Keratinocyte (primary cell): Measurements from ENCODE around the gene KANK2.

Experiments
- EZH2 ChIP-seq: IDR thresholded peaks from one replicate; pipeline ENCODE4 v1.6.1; 2012; ENCODE audit warnings: inconsistent platforms, mild to moderate bottlenecking, low read length, moderate library complexity
- TF ChIP-seq, protein P1 (sequence below), 3 experiments: IDR thresholded peaks in 1 of 3; conservative IDR thresholded peaks in 1 of 3; optimal IDR thresholded peaks in 1 of 3; 2 replicates in 2 of 3; 3 replicates in 1 of 3; pipeline versions ENCODE3 to v1.5.1; 2011; ENCODE audit warnings: low read length in 3 of 3, mild to moderate bottlenecking in 3 of 3, moderate library complexity in 2 of 3, control low read depth in 1 of 3, inconsistent platforms in 1 of 3; ENCODE audit not compliant: insufficient read depth in 2 of 3; ENCODE audit errors: extremely low read depth in 1 of 3

DNA sequence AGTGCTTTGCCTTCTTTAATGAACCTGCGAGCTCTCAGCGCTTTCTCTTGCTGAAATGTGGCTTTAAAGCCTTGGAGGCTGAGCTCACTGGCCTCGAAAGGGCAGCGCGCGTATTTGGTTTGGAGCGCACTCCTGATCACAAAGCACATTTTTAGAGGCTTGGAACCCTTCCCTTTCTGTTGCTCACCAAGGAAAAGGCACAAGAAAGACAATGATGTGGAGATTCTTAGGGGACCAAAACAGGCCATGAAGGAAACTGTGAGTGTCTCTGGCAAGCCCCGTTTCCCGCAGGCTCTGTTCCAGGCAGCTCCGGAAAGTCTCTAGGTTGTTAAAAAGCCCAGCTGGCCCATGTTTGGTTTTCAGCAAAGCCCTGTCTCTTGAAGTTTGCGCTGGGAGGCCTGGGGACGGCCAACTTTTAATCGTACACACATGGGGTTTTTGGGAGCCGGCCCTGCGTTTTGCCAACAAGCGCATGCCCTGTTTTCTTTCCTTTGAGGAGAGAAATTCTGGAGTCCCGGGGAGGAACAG, 32.4 kb downstream of the KANK2 start:
- TF ChIP-seq EZH2 = no peak
- TF ChIP-seq, protein P1, sequence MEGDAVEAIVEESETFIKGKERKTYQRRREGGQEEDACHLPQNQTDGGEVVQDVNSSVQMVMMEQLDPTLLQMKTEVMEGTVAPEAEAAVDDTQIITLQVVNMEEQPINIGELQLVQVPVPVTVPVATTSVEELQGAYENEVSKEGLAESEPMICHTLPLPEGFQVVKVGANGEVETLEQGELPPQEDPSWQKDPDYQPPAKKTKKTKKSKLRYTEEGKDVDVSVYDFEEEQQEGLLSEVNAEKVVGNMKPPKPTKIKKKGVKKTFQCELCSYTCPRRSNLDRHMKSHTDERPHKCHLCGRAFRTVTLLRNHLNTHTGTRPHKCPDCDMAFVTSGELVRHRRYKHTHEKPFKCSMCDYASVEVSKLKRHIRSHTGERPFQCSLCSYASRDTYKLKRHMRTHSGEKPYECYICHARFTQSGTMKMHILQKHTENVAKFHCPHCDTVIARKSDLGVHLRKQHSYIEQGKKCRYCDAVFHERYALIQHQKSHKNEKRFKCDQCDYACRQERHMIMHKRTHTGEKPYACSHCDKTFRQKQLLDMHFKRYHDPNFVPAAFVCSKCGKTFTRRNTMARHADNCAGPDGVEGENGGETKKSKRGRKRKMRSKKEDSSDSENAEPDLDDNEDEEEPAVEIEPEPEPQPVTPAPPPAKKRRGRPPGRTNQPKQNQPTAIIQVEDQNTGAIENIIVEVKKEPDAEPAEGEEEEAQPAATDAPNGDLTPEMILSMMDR (optimal IDR thresholded peaks at IDR 0.05 in 1 of 3, IDR thresholded peaks at IDR 0.05 in 1 of 3, conservative IDR thresholded peaks at IDR 0.05 in 1 of 3; ENCODE audit: extremely low read depth in 1 of 3, insufficient read depth in 2 of 3, low read length in 3 of 3) = no peak
